HCT116 (cell line): Measurements from ENCODE around the gene SPOPL. TPM values are rescaled to one million over a fixed set of nuclear protein-coding genes. Genes with fewer than 3 reads are reported as not detected.

Source experiments
- ATAC-seq: fragments of 200-7000 bp; cut with Tn5 transposase; 2 replicates; pipeline ENCODE4 v1.9.1; 2020; ENCODE audit warnings: mild to moderate bottlenecking, moderate library complexity
- BruUV-seq: library from RNA; stranded (reverse); fragments of 400-500 nt; replicated peaks from 2 replicates; lab custom pipeline; 2021; lab: Mats Ljungman, UMichigan
- CTCF ChIA-PET: fragments of 300-600 bp; sonication (Branson Sonifier 250); formaldehyde crosslinking; loops from one replicate; lab custom pipeline; 2021; ENCODE audit warnings: antibody characterized with exemption; lab: Charles Lee
- POLR2A ChIA-PET: fragments of 300-600, 350-600 bp; sonication (Branson Sonifier 250); formaldehyde crosslinking; loops from one replicate; lab custom pipeline; 2021; ENCODE audit warnings: antibody characterized with exemption; lab: Charles Lee
- RAD21 ChIA-PET, 2 experiments: fragments of 300-600 bp; sonication (Branson Sonifier 250); formaldehyde crosslinking; loops; one replicate each; lab custom pipeline; 2023; ENCODE audit warnings: low total read pairs in 2 of 2; ENCODE audit not compliant: uncharacterized antibody in 2 of 2, unreplicated experiment in 2 of 2, low non-redundant PET in 1 of 2; lab: Charles Lee
- DNase-seq: peaks from one replicate; pipeline ENCODE4 v3.0.0-alpha.2; 2010; ENCODE audit warnings: low read depth, low spot score
- H2AFZ ChIP-seq: fragments of 200-600 bp; shearing (Covaris generic), sonication (generic); 2 replicates; pipeline ENCODE4 v1.6.1; 2017; ENCODE audit warnings: low read depth, mixed run types, mixed read lengths, antibody characterized with exemption, low read length; ENCODE audit not compliant: poor library complexity, severe bottlenecking
- H3K27ac ChIP-seq: 2 replicates; pipeline ENCODE4 v1.5.1; 2012; ENCODE audit warnings: low read depth, low read length
- H3K27me3 ChIP-seq: fragments of 200-600 bp; sonication (generic); 2 replicates; pipeline ENCODE4 v1.6.1; 2016; ENCODE audit warnings: mixed run types, low read length, mixed read lengths; ENCODE audit not compliant: insufficient read depth
- H3K36me3 ChIP-seq, 2 experiments: fragments of 200-500 bp in 1 of 2; fragments of 200-600 bp in 1 of 2; sonication (Bioruptor generic) in 1 of 2; sonication (generic) in 1 of 2; 2 replicates each; pipeline versions ENCODE4 v1.5.1 to v1.6.1; 2014 to 2016; ENCODE audit warnings: low read length in 2 of 2, inconsistent platforms in 1 of 2, mixed read lengths in 1 of 2, mixed run types in 1 of 2; ENCODE audit not compliant: insufficient read depth in 2 of 2, control insufficient read depth in 1 of 2
- H3K4me1 ChIP-seq, 2 experiments: fragments of 200-600 bp in 1 of 2; sonication (generic) in 1 of 2; 2 replicates each; pipeline versions ENCODE4 v1.5.1 to v1.6.1; 2012 to 2017; ENCODE audit warnings: low read length in 2 of 2, inconsistent platforms in 1 of 2, mild to moderate bottlenecking in 1 of 2, mixed read lengths in 1 of 2, mixed run types in 1 of 2, moderate library complexity in 1 of 2; ENCODE audit not compliant: insufficient read depth in 2 of 2, control insufficient read depth in 1 of 2
- H3K4me2 ChIP-seq: fragments of 200-600 bp; sonication (generic); 2 replicates; pipeline ENCODE4 v1.6.1; 2017; ENCODE audit warnings: mixed run types, low read length, mixed read lengths
- H3K4me3 ChIP-seq, 2 experiments: fragments of 200-600 bp in 1 of 2; sonication (generic) in 1 of 2; replicated peaks in 1 of 2; 2 replicates each; pipeline ENCODE4 v1.5.1; 2011 to 2016; ENCODE audit warnings: low read length in 2 of 2, control low read depth in 1 of 2, low read depth in 1 of 2, mild to moderate bottlenecking in 1 of 2, mixed read lengths in 1 of 2, mixed run types in 1 of 2
- H3K79me2 ChIP-seq: fragments of 200-600 bp; sonication (generic); 2 replicates; pipeline ENCODE4 v1.6.1; 2017; ENCODE audit warnings: mild to moderate bottlenecking, mixed run types, low read length, moderate library complexity, mixed read lengths; ENCODE audit not compliant: insufficient read depth
- H3K9ac ChIP-seq: fragments of 200-600 bp; sonication (generic); 2 replicates; pipeline ENCODE4 v1.6.1; 2016; ENCODE audit warnings: low read length, mixed read lengths
- H3K9me2 ChIP-seq: fragments of 200-600 bp; sonication (generic), shearing (Covaris generic); 2 replicates; pipeline ENCODE4 v1.6.1; 2017; ENCODE audit warnings: mixed run types, mild to moderate bottlenecking, moderate library complexity; ENCODE audit not compliant: insufficient read depth
- H3K9me3 ChIP-seq, 2 experiments: fragments of 200-500 bp in 1 of 2; fragments of 200-600 bp in 1 of 2; sonication (Bioruptor generic) in 1 of 2; sonication (generic) in 1 of 2; 2 replicates each; pipeline ENCODE4 v1.6.1; 2014 to 2017; ENCODE audit warnings: low read length in 2 of 2, mixed read lengths in 2 of 2, inconsistent platforms in 1 of 2, low read depth in 1 of 2, mild to moderate bottlenecking in 1 of 2, mixed run types in 1 of 2, moderate library complexity in 1 of 2; ENCODE audit not compliant: control insufficient read depth in 1 of 2, insufficient read depth in 1 of 2
- H4K20me1 ChIP-seq: fragments of 200-600 bp; sonication (generic), shearing (Covaris generic); 2 replicates; pipeline ENCODE4 v1.6.1; 2017; ENCODE audit warnings: mixed run types, mild to moderate bottlenecking, moderate library complexity; ENCODE audit not compliant: insufficient read depth
- ATF3 ChIP-seq: IDR thresholded peaks from 2 replicates; pipeline ENCODE4 v1.6.1; 2012
- CBX3 ChIP-seq: IDR thresholded peaks from 2 replicates; pipeline ENCODE4 v1.6.1; 2012; ENCODE audit warnings: low read depth
- CTCF ChIP-seq, 3 experiments: fragments of 200-600 bp in 1 of 3; sonication (generic) in 1 of 3; IDR thresholded peaks in 2 of 3; conservative IDR thresholded peaks in 1 of 3; 2 replicates each; pipeline ENCODE4 v1.5.1; 2012 to 2017; ENCODE audit warnings: low read depth in 2 of 3, low read length in 2 of 3, antibody characterized with exemption in 1 of 3, borderline replicate concordance in 1 of 3, control low read depth in 1 of 3, mild to moderate bottlenecking in 1 of 3, mixed read lengths in 1 of 3, mixed run types in 1 of 3, moderate library complexity in 1 of 3; ENCODE audit not compliant: insufficient read depth in 1 of 3
- EGR1 ChIP-seq: IDR thresholded peaks from 2 replicates; pipeline ENCODE4 v1.6.1; 2012; ENCODE audit warnings: low read depth
- EZH2 ChIP-seq: fragments of 200-600 bp; sonication (generic); IDR thresholded peaks from 2 replicates; pipeline ENCODE4 v1.6.1; 2017; ENCODE audit warnings: antibody characterized with exemption, mixed run types
- EZH2phosphoT487 ChIP-seq: fragments of 200-600 bp; IDR thresholded peaks from 2 replicates; pipeline ENCODE4 v1.6.1; 2018; ENCODE audit warnings: antibody characterized with exemption, borderline replicate concordance
- JUND ChIP-seq: IDR thresholded peaks from 2 replicates; pipeline ENCODE4 v1.6.1; 2012
- POLR2A ChIP-seq: IDR thresholded peaks from 2 replicates; pipeline ENCODE4 v1.7.0; 2011; ENCODE audit warnings: borderline replicate concordance; ENCODE audit not compliant: insufficient read depth, insufficient read length; ENCODE audit errors: extremely low read depth
- POLR2AphosphoS5 ChIP-seq: IDR thresholded peaks from 2 replicates; pipeline ENCODE4 v1.6.1; 2011; ENCODE audit warnings: mild to moderate bottlenecking, low read depth, low read length, moderate library complexity
- SP1 ChIP-seq: IDR thresholded peaks from 2 replicates; pipeline ENCODE4 v1.6.1; 2012; ENCODE audit warnings: low read depth
- YY1 ChIP-seq: IDR thresholded peaks from 2 replicates; pipeline ENCODE4 v1.6.1; 2011; ENCODE audit warnings: low read length, low read depth, moderate library complexity, mild to moderate bottlenecking; ENCODE audit not compliant: insufficient replicate concordance; ENCODE audit errors: extremely low read depth
- ZBTB33 ChIP-seq: IDR thresholded peaks from 2 replicates; pipeline ENCODE4 v1.6.1; 2011; ENCODE audit warnings: mild to moderate bottlenecking, low read length, moderate library complexity; ENCODE audit not compliant: insufficient replicate concordance; ENCODE audit errors: extremely low read depth
- ZFX ChIP-seq: fragments of 450-650 bp; IDR thresholded peaks from 2 replicates; pipeline ENCODE4 v1.6.1; 2017
- ZNF274 ChIP-seq: fragments of 200-500 bp; sonication (Bioruptor generic); IDR thresholded peaks from 2 replicates; pipeline ENCODE4 v1.6.1; 2014; ENCODE audit warnings: mild to moderate bottlenecking, low read depth, low read length, inconsistent platforms
- intact Hi-C: fragments of 100-400 bp; cut with micrococcal nuclease; formaldehyde crosslinking; loops from 2 replicates; pipeline ENCODE4 v1.10.0; 2022
- total RNA-seq: library from RNA; stranded (reverse); gene quantifications from one replicate; pipeline ENCODE4 v1.2.1, GENCODE V29; 2021; ENCODE audit not compliant: unreplicated experiment

SPOPL gene
- total RNA-seq, 1 experiment from 2014 or later, result 48.3 TPM

GRCh38 chr2:138554123-138554522, 52.6 kb downstream of the SPOPL start:
- TF ChIP-seq EZH2phosphoT487 (no peak), CBX3 (no peak), ATF3 (no peak), EZH2 (no peak), ZBTB33 (no peak), YY1 (no peak), POLR2A (no peak), JUND (no peak), POLR2AphosphoS5 (no peak), SP1 (no peak), ZFX (no peak), ZNF274 (no peak), EGR1 (no peak), CTCF (IDR thresholded peaks at IDR 0.05 in 2 of 3, conservative IDR thresholded peaks at IDR 0.05 in 1 of 3; ENCODE audit: borderline replicate concordance in 1 of 3, insufficient read depth in 1 of 3, low read depth in 2 of 3, low read length in 2 of 3) (no peak)
- ChIA-PET POLR2A (interaction anchor here (0.7 kb wide), 1 partner anchor 106 kb away, joined by 3 read pairs; no protein-coding TSS in a partner anchor), RAD21 (no interaction called here), CTCF (no interaction called here)
- Histone ChIP-seq H2AFZ (no peak overlapping the region), H3K9me3 (no peaks in the 10 kb centered on the region), H3K4me3 (no peak overlapping the region), H3K27ac (no peak overlapping the region), H4K20me1 (no peaks in the 10 kb centered on the region), H3K4me1 (no peaks in the 10 kb centered on the region), H3K79me2 (peaks cover 10% of the 10 kb centered on the region), H3K27me3 (no peaks in the 10 kb centered on the region), H3K4me2 (no peak overlapping the region), H3K36me3 (peaks cover 0 to 2% of the 10 kb centered on the region in 2 experiments; a peak in 1 of 4 replicates), H3K9me2 (no peaks in the 10 kb centered on the region), H3K9ac (no peak overlapping the region)
- intact Hi-C loops, result no loop called here
- no TSS peak for BruUV-seq
- no peak for ATAC-seq
- DNase-seq, result no peak
